ENCODE results near the gene PLA2G4F.

- TF ChIP-seq POLR2A (IDR thresholded peaks at IDR 0.05) (no peak), CTCF (IDR thresholded peaks at IDR 0.05) (no peak)
Observed at GRCh38 chr15:42182961-42183360, 26.5 kb upstream of the PLA2G4F start.
